Stimulated activated CD8-positive, alpha-beta memory T cell treated with anti-CD3 and anti-CD28 coated beads, Interleukin-15, amount 100 ng/mL, for 48 hours (primary cell): Measurements from ENCODE around the gene GRID1.
"Not testable (repeated sequence)": the region's sequence is repeated elsewhere in the genome, so short reads cannot be mapped to it uniquely, and the experiment has no call there.

Experiments used
- DNase-seq, 2 donors: peaks; one replicate each; pipeline ENCODE4 v3.0.0-alpha.2; 2020; ENCODE audit warnings: low read depth in 2 of 2

GRID1 gene

DNA sequence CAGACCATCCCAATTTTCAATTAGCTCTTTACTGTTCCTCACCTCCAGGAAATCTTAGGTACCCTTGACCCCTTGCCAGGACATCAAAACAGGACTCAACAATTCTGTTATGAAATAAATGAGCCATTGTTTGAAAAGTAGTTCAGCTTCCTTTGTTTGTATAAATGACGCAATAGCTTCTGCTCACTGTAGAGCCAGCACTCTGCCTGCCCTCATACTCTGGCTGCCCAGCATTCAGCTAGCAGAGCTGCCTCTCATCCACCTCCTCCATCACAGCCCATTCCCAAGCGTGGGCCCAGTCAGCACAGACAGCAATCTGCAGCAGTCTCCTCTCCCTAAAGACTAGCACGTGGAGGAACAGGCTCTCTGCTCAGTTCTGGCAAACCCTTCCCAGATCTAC is 478.6 kb downstream of the GRID1 start:
- DNase-seq = no peak

DNA sequence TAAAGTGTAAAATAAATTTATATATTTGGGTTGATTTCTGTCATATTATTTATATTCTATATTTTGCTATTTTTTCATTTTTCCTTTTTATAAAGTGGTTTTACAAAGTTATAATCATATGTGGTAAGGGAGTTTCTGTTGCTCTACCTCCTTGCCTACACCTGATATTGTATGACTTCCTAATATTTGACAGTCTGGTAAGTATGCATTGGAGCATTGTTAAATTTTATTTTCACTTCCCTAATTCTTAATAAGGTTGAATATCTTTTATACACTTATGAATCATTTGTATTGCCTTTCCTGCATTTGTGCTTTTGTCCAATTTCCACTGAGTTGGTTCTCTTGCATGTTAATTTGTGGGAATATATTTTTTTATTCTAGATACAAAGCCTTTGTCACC is 492.4 kb downstream of the GRID1 start:
- no peak for DNase-seq

DNA sequence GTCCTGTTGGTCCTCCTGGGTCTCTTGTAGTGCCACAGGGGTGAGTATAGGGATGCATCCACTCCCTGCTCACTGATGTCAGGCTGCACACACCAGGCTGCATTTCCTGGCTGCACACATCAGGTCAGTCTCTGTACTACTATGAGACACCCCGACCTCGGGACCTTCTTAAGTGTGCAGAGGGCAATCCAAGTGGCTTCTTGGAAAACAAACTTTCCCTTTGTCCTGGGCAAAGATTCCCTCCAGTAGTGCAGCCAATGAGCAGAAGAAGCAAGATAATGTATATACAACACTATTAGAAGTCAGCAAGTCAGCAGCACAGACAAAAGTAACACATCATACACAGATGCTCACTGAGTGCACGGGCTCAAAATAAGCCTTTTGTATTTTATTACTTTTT is 493.5 kb downstream of the GRID1 start:
- no peak for DNase-seq

DNA sequence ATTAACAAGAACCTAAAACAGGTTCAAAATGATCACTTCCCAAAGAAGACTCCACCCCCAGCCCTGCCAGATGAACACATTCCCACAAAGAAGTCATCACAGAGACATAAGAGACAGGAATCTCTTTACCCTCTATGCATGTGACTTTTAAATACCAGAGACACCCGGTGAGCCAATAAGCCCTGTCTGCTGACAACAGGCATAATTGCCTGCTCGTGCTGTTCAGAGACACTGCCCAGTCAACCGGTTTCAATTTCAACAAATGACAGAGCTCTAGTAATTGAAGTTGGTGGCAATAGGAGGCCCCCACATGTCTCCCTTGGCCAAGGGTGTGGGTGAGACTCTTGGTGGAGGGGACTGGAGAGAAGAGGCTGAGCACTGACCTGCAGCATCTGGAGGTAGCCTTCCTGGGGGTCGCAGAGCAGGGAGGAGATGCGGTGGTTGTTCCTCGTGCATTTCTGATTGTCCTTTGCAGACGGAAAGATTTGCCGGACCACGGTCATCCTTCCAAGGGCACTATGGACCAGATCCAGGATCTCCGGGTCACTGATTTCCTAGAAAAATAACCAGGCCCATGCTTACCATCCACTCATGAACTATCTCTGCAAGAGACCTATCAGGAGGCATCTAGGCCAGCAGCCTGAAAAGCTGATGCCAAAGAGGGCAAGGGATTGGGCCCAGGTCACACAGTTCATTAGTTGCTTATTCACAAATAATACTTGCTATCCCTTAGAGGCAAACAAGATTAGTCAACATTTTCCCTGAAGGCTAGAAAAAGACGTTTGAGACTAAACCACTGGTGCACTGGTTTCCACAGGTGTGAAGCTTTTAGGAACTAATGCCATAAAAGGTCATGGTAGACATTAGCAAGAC is 497.7 kb downstream of the GRID1 start:
- no peak for DNase-seq

DNA sequence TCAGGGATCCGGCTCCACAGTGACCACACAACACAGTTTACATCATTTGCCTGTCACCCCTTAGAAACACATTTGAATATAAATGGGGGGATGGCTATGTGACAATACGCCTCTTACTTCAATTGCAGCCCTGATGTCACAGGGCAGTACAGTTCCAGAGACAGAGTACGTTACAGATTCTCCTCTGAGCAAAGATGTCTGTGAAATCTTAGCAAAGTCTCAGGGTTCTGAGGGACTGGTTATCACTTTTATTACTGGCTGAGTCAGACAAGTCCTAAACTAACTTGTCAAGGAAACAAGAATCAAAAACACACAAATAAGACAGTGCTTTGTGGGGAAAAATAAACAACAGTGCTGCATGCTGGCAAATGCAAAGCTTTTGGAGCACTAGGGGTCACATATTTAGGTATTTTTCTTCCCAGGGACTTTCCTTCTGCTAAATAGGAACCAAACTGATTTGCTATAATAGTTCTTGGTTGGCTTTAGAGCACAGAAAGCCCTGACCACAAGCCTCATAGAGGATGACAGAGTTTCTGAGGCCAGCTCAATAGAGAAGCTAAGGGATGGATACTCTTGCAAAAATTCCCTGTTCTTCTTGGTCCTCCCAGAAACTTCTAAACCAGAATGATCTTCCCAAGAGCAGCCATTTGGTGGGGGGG is 501.6 kb downstream of the GRID1 start:
- DNase-seq = no peak

DNA sequence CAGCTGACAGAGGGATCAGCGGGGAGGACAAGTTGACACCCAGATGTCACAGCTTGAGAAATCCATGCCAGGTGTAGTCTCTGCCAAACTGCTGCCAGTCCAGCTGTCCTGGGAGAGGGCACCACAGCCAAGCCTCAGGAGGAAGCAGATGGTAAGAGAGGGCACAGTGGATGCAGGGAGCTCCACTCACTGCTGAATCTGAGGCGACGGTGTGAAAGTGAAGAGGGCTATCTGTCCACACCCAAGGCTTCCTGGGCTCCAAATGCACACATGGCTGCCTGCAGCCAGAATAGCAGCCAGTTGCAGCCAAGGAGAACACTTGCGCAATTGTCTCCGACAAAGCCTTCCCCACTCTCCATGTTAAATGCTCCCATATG is 502.4 kb downstream of the GRID1 start:
- no peak for DNase-seq

DNA sequence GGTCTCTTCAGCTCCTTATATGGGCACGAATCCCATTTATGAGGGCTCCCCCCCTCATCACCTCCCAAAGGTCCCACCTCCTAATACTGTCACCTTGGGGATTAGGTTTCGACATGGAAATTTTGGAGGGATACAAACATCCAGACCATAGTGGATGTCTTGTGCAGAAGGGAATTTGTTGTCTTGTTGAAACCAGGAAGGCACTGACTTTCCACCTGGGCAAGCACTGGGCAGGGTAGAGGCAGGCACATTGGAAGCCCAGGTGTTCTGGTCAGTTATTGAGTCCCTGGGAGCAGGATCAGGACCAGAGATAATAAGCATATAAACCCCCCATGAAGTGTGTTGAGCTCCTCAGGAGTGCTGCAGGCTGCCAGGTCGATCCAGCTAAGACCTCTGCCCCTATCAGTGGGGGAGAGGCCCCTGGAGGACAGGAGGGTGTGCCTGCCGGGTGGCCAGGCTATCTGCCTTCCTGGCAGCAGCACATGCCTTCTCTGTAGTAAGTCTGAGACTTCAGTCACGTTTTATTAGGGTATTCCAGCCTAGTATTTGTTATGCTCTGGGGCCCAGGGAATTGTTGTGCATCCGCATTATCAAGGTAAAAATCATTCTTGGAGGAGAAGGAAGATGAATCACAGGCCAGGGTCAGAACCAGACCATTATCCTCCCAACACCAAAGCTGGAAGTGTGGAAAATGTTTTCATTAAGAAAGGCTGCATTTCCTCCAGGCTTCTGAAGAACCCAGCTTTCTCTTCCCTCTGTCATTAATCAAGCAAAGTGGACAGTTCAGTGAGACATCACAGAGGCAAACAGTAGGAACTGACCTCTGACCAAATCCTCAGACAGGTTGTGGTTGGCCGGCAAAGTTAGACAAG is 503.1 kb downstream of the GRID1 start:
- no peak for DNase-seq

DNA sequence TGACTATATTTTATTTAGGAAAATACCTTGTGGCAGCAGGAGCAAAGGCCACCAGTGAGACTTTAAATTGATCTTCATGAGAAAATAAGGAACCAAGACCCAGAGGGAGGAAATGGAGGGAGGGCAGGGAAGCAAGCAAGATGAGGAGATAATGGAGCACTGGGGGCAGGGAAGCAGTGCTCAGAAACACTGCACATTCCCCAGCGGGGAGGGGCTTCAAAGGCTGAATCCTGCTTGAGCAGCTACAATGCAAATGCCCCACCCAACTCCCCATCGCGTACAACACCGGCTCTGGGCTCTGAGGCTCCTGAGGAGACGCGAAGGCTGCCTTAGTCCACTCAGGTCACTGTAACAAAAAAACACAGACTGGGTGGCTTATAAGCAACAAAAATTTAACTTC is 503.8 kb downstream of the GRID1 start:
- DNase-seq = no peak

DNA sequence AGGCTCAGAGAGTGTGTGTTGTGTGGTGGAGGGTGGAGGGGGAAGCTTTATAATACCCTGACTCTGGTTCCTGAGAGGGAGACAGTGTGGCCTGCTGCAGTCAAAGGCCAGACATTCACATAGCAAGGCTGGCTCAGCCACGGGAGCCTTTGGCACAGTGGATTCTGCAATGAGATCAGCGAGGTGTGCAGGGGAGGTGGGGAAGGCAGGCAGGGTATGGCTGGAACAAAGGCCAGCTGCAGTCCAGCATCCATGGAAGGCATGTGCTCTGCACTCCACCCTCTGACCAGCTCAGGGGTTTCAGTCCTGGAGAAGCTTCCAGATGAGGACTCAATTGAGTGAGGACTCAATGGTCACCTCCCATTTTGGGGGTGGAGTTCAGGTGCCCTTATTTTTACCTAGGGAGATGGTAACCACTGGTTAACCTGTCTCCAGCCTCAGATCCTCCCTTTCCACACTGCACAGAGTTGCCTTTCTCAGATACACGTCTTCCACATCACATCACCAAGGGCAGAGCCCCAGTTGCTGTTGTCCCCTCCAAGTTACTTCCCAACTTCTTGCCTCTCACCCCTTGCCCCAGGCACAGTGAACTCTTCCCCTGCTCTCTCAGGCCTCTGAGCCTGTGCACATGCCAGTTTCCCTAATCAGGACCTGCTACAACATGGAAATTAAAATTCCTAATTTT is 504.9 kb downstream of the GRID1 start:
- no peak for DNase-seq

DNA sequence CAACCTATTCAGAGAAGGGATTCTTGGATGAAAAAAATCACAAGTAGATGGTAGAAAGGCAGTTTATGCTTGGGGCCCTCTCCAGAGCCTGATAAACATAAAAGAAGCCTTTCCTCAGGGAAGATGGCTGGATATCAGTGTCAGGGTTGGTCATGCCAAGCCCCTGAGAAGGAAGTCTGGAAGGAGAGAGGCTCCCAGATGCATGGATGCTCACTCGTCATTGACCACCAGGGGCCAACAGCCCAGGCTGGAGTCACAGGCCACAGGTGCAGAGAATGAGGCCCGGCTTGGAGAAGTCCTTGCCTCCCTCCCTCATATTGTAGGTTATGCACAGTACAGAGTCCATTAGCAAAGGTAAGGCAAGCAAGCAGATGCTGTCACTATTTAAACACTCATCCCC is 506.7 kb downstream of the GRID1 start:
- DNase-seq = no peak

DNA sequence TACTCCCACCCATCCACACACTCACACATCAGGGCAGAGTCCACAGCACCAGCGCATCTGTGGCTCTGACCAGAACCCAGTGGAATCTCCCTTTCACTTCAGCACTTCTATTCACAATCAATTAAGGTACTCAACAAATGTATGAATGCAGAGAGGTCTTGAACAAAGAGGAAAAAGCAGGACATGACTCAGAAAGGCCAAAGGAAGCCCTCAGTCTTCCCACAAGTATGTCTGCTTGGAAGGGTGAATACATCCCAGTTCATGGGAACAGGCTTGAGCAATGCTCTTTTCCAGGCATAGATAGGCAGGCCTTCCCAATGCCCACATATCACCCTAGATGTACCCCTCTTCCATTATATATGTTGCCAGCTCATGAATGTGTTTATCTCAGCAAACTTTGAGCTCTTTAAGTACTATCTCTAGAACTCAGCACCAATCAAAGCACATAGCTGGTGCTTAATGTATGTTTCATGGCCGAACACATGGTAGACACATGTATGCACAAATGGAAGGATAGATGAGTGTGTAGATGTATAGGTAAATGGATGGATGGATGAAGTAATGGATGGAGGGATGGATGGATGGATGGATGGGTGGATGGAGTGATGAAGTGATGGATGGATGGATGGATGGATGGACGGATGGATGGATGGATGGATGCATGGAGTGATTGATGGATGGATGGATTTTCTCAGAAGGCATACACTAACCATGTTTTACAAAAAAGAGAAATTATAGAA is 507.6 kb downstream of the GRID1 start:
- no peak for DNase-seq

DNA sequence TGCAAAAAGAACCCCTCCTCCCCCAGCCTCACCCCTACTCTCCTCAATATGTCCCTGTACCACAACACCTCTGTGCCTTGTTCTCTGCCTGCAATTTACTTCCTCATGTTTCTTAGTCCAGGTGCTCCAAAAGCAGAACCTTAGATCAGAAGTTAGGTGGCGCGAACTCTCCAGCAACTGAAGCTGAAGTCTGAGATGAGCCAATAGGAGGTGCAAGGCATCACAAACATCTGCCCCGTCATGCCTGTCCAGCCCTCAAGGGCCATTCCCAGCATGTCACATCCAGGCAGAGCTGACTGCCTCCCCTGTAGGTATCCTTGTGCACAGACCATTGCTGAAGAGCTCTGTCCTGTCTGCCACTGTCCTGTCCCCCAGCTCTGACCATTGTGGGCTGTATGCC is 508.8 kb downstream of the GRID1 start:
- DNase-seq = no peak

DNA sequence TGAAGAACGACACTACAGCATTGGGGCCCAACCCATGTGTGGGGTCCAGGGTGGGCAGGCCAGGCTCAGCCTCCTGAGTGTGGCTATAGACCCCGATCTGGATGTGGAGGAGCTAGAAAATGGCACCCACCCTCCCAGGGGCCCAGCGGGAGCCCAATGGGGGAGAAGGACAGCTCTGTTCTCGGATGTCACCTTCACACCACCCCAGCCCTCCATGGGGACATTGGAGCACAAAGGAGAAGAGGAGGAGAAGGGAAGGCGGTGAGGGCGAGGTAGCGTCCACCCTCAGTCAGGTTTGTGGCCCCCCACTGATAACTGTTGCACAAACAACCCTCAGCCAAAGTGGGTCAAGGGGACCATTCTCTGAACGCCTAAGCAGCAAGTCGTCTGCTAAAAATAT is 509.3 kb downstream of the GRID1 start:
- DNase-seq = no peak

DNA sequence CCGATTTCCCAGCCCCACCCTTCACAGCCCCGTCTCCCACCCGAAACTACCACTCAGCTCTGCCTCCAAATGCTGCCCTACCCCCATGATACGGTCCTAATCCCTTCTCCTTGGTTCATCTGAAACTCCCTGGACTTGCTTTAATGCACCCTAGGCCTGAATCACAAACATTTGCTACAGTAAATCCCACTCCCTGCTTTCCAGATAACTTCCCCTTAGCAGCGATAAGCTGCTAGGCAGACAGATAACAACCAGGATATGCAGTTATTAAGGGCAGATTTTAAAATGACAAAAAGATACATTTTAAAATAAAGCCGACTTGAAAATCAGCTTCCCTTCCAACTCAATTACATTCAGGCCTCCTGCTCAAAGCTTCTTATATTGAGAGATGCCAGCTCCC is 514.7 kb downstream of the GRID1 start:
- no peak for DNase-seq

DNA sequence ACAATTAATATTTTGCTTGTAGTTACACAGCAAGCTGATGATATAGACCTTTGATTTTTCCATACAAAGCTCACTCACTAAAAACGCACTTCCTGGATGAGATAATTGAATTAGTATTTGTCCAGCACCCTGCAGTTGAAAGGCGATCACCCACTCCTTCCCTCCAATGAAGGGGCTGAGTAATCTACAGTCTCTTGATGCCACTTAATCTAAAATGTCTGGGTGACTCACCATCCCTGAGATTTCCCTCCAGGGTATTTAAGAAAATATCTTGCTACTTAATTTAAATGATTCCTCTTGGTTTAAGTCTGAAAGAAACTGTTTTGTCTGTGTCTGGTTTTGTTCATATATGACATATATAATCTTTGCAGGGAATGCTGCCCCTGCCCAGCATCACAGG is 515.3 kb downstream of the GRID1 start:
- DNase-seq = no peak

DNA sequence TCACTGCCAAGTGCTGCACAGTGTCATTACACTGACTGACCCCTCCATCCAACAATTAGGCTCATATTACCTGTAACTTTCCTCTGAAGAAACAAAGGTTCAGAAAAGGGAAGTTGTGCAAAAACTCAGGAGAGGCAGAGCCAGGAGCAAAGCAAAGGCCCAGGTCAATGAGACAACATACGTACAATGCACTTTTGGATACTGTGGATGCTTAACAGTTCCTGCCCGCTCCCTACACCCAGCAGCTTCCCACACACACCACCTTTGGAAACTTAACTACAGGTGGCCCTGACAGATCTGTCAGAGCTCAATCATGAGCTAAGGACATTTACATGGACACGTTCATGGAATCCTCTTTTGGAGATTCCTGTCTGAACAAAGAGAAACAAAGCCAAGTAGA is 515.9 kb downstream of the GRID1 start:
- DNase-seq = no peak

DNA sequence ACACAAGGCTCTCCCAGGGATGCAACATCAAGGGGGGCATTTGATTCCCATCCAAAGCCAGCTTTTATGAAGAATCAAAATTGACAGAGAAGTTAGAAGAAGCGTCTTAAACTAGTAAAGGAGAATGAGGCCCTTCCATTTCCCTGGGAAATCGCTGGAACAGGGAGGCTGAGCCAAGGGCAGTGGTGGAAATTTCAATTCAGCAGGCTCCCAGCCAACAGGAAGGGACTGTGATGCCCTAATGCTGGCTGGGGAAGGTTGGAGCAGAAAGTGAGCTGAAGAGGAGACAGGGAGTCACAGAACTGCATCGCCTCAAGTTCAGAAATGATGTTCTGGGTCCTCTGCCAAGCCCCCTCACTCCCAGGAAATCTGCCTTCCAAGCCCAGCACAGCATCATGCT is 517.3 kb downstream of the GRID1 start:
- DNase-seq = no peak

DNA sequence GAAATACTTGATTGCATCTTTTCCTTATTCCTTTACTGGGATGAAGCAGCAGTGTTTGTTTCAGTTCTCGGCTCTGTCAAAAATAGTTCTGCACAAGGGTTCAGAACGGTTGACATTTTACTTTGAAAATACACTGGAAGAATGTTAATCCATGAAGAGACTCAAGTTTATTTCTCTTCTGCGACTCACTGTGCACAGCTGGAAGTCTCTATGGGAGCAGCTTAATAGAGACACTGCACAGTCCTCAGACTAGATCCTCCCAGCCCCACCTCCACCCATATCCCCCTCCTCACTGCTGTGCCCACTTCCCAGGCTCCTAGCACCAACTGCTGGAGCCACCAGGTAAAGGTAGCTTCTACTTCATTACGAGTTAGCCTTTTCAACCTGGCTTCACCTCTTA is 517.8 kb downstream of the GRID1 start:
- DNase-seq = no peak

DNA sequence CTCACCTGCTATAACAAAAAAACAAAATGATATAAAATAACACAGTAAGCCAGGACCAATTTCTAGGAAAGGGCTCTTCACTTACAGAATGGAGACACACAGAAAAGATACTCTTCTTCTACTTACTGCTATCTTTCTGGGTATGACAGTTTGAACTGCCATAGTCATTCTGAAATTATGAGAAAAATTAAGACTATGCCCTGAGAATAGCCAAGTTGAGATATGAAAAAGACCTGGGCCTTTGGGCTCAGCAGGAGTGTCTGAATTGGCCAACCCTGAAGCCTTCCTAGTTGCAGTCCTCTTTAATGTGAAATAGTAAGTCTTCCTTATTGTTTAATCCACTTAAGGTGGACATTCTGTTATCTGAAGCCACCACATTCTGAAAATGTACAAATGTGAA is 519.5 kb downstream of the GRID1 start:
- DNase-seq = no peak

DNA sequence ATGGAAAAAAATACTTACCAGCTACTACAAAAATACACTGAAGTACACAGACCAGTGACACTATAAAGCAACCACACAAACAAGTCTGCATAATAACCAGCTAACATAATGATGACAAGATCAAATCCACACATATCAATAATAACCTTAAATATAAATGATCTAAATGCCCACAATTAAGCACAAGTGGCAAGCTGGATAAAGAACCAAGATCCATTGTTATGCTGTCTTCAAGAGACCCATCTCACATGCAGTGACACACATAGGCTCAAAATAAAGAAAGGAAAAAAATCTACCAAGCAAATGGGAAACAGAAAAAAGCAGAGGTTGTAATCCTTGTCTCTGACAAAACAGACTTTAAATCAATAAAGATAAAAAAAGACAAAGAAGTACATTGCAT is 527.9 kb downstream of the GRID1 start:
- not testable (repeated sequence) for DNase-seq

DNA sequence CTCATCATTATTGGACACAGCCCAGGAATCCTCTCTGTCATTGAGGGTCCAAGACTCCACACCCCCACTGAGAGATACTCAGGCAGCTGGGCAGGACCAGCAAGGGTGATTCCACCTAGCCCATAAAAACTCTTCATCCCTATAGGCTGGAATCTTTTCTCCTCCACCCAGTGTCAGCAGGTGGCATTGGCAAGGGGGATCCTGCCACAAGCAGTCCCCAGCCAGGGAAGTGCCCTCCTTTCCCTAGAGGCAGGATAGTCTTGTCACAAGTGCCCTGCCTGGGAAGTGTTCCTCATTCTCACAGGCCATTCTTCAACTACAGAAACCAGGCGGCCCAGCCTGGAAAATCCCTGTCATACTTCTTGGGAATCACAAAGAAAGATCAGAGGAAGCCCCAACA is 533.6 kb downstream of the GRID1 start:
- DNase-seq = no peak
